HCT116 (cell line): ENCODE results near the gene MEIS2. TPM values are rescaled to one million over a fixed set of nuclear protein-coding genes. Genes with fewer than 3 reads are reported as not detected.

ENCODE experiments used
- ATAC-seq: fragments of 200-7000 bp; cut with Tn5 transposase; 2 replicates; pipeline ENCODE4 v1.9.1; 2020; ENCODE audit warnings: mild to moderate bottlenecking, moderate library complexity
- BruUV-seq: library from RNA; stranded (reverse); fragments of 400-500 nt; replicated peaks from 2 replicates; lab custom pipeline; 2021; lab: Mats Ljungman, UMichigan
- CTCF ChIA-PET: fragments of 300-600 bp; sonication (Branson Sonifier 250); formaldehyde crosslinking; loops from one replicate; lab custom pipeline; 2021; ENCODE audit warnings: antibody characterized with exemption; lab: Charles Lee
- POLR2A ChIA-PET: fragments of 300-600, 350-600 bp; sonication (Branson Sonifier 250); formaldehyde crosslinking; loops from one replicate; lab custom pipeline; 2021; ENCODE audit warnings: antibody characterized with exemption; lab: Charles Lee
- RAD21 ChIA-PET, 2 experiments: fragments of 300-600 bp; sonication (Branson Sonifier 250); formaldehyde crosslinking; loops; one replicate each; lab custom pipeline; 2023; ENCODE audit warnings: low total read pairs in 2 of 2; ENCODE audit not compliant: uncharacterized antibody in 2 of 2, unreplicated experiment in 2 of 2, low non-redundant PET in 1 of 2; lab: Charles Lee
- DNase-seq: peaks from one replicate; pipeline ENCODE4 v3.0.0-alpha.2; 2010; ENCODE audit warnings: low read depth, low spot score
- H2AFZ ChIP-seq: fragments of 200-600 bp; shearing (Covaris generic), sonication (generic); 2 replicates; pipeline ENCODE4 v1.6.1; 2017; ENCODE audit warnings: low read depth, mixed run types, mixed read lengths, antibody characterized with exemption, low read length; ENCODE audit not compliant: poor library complexity, severe bottlenecking
- H3K27ac ChIP-seq: 2 replicates; pipeline ENCODE4 v1.5.1; 2012; ENCODE audit warnings: low read depth, low read length
- H3K27me3 ChIP-seq: fragments of 200-600 bp; sonication (generic); 2 replicates; pipeline ENCODE4 v1.6.1; 2016; ENCODE audit warnings: mixed run types, low read length, mixed read lengths; ENCODE audit not compliant: insufficient read depth
- H3K36me3 ChIP-seq, 2 experiments: fragments of 200-500 bp in 1 of 2; fragments of 200-600 bp in 1 of 2; sonication (Bioruptor generic) in 1 of 2; sonication (generic) in 1 of 2; 2 replicates each; pipeline versions ENCODE4 v1.5.1 to v1.6.1; 2014 to 2016; ENCODE audit warnings: low read length in 2 of 2, inconsistent platforms in 1 of 2, mixed read lengths in 1 of 2, mixed run types in 1 of 2; ENCODE audit not compliant: insufficient read depth in 2 of 2, control insufficient read depth in 1 of 2
- H3K4me1 ChIP-seq, 2 experiments: fragments of 200-600 bp in 1 of 2; sonication (generic) in 1 of 2; 2 replicates each; pipeline versions ENCODE4 v1.5.1 to v1.6.1; 2012 to 2017; ENCODE audit warnings: low read length in 2 of 2, inconsistent platforms in 1 of 2, mild to moderate bottlenecking in 1 of 2, mixed read lengths in 1 of 2, mixed run types in 1 of 2, moderate library complexity in 1 of 2; ENCODE audit not compliant: insufficient read depth in 2 of 2, control insufficient read depth in 1 of 2
- H3K4me2 ChIP-seq: fragments of 200-600 bp; sonication (generic); 2 replicates; pipeline ENCODE4 v1.6.1; 2017; ENCODE audit warnings: mixed run types, low read length, mixed read lengths
- H3K4me3 ChIP-seq, 2 experiments: fragments of 200-600 bp in 1 of 2; sonication (generic) in 1 of 2; replicated peaks in 1 of 2; 2 replicates each; pipeline ENCODE4 v1.5.1; 2011 to 2016; ENCODE audit warnings: low read length in 2 of 2, control low read depth in 1 of 2, low read depth in 1 of 2, mild to moderate bottlenecking in 1 of 2, mixed read lengths in 1 of 2, mixed run types in 1 of 2
- H3K79me2 ChIP-seq: fragments of 200-600 bp; sonication (generic); 2 replicates; pipeline ENCODE4 v1.6.1; 2017; ENCODE audit warnings: mild to moderate bottlenecking, mixed run types, low read length, moderate library complexity, mixed read lengths; ENCODE audit not compliant: insufficient read depth
- H3K9ac ChIP-seq: fragments of 200-600 bp; sonication (generic); 2 replicates; pipeline ENCODE4 v1.6.1; 2016; ENCODE audit warnings: low read length, mixed read lengths
- H3K9me2 ChIP-seq: fragments of 200-600 bp; sonication (generic), shearing (Covaris generic); 2 replicates; pipeline ENCODE4 v1.6.1; 2017; ENCODE audit warnings: mixed run types, mild to moderate bottlenecking, moderate library complexity; ENCODE audit not compliant: insufficient read depth
- H3K9me3 ChIP-seq, 2 experiments: fragments of 200-500 bp in 1 of 2; fragments of 200-600 bp in 1 of 2; sonication (Bioruptor generic) in 1 of 2; sonication (generic) in 1 of 2; 2 replicates each; pipeline ENCODE4 v1.6.1; 2014 to 2017; ENCODE audit warnings: low read length in 2 of 2, mixed read lengths in 2 of 2, inconsistent platforms in 1 of 2, low read depth in 1 of 2, mild to moderate bottlenecking in 1 of 2, mixed run types in 1 of 2, moderate library complexity in 1 of 2; ENCODE audit not compliant: control insufficient read depth in 1 of 2, insufficient read depth in 1 of 2
- H4K20me1 ChIP-seq: fragments of 200-600 bp; sonication (generic), shearing (Covaris generic); 2 replicates; pipeline ENCODE4 v1.6.1; 2017; ENCODE audit warnings: mixed run types, mild to moderate bottlenecking, moderate library complexity; ENCODE audit not compliant: insufficient read depth
- CTCF ChIP-seq, 3 experiments: fragments of 200-600 bp in 1 of 3; sonication (generic) in 1 of 3; IDR thresholded peaks in 2 of 3; conservative IDR thresholded peaks in 1 of 3; 2 replicates each; pipeline ENCODE4 v1.5.1; 2012 to 2017; ENCODE audit warnings: low read depth in 2 of 3, low read length in 2 of 3, antibody characterized with exemption in 1 of 3, borderline replicate concordance in 1 of 3, control low read depth in 1 of 3, mild to moderate bottlenecking in 1 of 3, mixed read lengths in 1 of 3, mixed run types in 1 of 3, moderate library complexity in 1 of 3; ENCODE audit not compliant: insufficient read depth in 1 of 3
- EZH2 ChIP-seq: fragments of 200-600 bp; sonication (generic); IDR thresholded peaks from 2 replicates; pipeline ENCODE4 v1.6.1; 2017; ENCODE audit warnings: antibody characterized with exemption, mixed run types
- EZH2phosphoT487 ChIP-seq: fragments of 200-600 bp; IDR thresholded peaks from 2 replicates; pipeline ENCODE4 v1.6.1; 2018; ENCODE audit warnings: antibody characterized with exemption, borderline replicate concordance
- POLR2A ChIP-seq: IDR thresholded peaks from 2 replicates; pipeline ENCODE4 v1.7.0; 2011; ENCODE audit warnings: borderline replicate concordance; ENCODE audit not compliant: insufficient read depth, insufficient read length; ENCODE audit errors: extremely low read depth
- RAD21 ChIP-seq: IDR thresholded peaks from 2 replicates; pipeline ENCODE4 v1.6.1; 2012; ENCODE audit warnings: low read depth, mild to moderate bottlenecking
- REST ChIP-seq: IDR thresholded peaks from 2 replicates; pipeline ENCODE4 v1.6.1; 2012; ENCODE audit warnings: low read depth
- SIN3A ChIP-seq: IDR thresholded peaks from 2 replicates; pipeline ENCODE4 v1.6.1; 2012; ENCODE audit warnings: low read depth
- SRF ChIP-seq: IDR thresholded peaks from 2 replicates; pipeline ENCODE4 v1.6.1; 2012; ENCODE audit warnings: low read depth
- ZBTB33 ChIP-seq: IDR thresholded peaks from 2 replicates; pipeline ENCODE4 v1.6.1; 2011; ENCODE audit warnings: mild to moderate bottlenecking, low read length, moderate library complexity; ENCODE audit not compliant: insufficient replicate concordance; ENCODE audit errors: extremely low read depth
- ZFX ChIP-seq: fragments of 450-650 bp; IDR thresholded peaks from 2 replicates; pipeline ENCODE4 v1.6.1; 2017
- ZNF274 ChIP-seq: fragments of 200-500 bp; sonication (Bioruptor generic); IDR thresholded peaks from 2 replicates; pipeline ENCODE4 v1.6.1; 2014; ENCODE audit warnings: mild to moderate bottlenecking, low read depth, low read length, inconsistent platforms
- intact Hi-C: fragments of 100-400 bp; cut with micrococcal nuclease; formaldehyde crosslinking; loops from 2 replicates; pipeline ENCODE4 v1.10.0; 2022
- total RNA-seq: library from RNA; stranded (reverse); gene quantifications from one replicate; pipeline ENCODE4 v1.2.1, GENCODE V29; 2021; ENCODE audit not compliant: unreplicated experiment

Gene MEIS2
- total RNA-seq, 1 experiment from 2014 or later, result 11.5 TPM

GRCh38 chr15:36958606-36959005 is 141.7 kb downstream of the MEIS2 start:
- ATAC-seq, result no peak
- RAD21 ChIA-PET, result no interaction called here

More at GRCh38 chr15:36958606-36959005, 141.7 kb downstream of the MEIS2 start:
- no TSS peak for BruUV-seq
- Histone ChIP-seq H3K4me3 (no peak overlapping the region), H3K27ac (no peak overlapping the region), H3K4me1 (no peaks in the 10 kb centered on the region), H3K36me3 (no peaks in the 10 kb centered on the region), H3K9me3 (no peaks in the 10 kb centered on the region), H3K4me2 (no peak overlapping the region), H3K27me3 (no peaks in the 10 kb centered on the region), H2AFZ (no peak overlapping the region), H3K9me2 (no peaks in the 10 kb centered on the region), H3K9ac (no peak overlapping the region), H4K20me1 (no peaks in the 10 kb centered on the region), H3K79me2 (no peaks in the 10 kb centered on the region)
- ChIA-PET POLR2A (no interaction called here), CTCF (no interaction called here)
- intact Hi-C loops, result no loop called here
- no peak for DNase-seq
- TF ChIP-seq EZH2 (no peak), SIN3A (no peak), ZBTB33 (no peak), REST (no peak), CTCF (IDR thresholded peaks at IDR 0.05 in 2 of 3, conservative IDR thresholded peaks at IDR 0.05 in 1 of 3; ENCODE audit: borderline replicate concordance in 1 of 3, insufficient read depth in 1 of 3, low read depth in 2 of 3, low read length in 2 of 3) (no peak), ZNF274 (no peak), SRF (no peak), RAD21 (no peak), POLR2A (no peak), ZFX (no peak), EZH2phosphoT487 (no peak)
